Activated T-helper 1 cell treated with Interleukin-2 at 50 U/mL for 16 hours (primary cell): ENCODE measurements around the gene GALNT10.

Experiments
- DNase-seq: peaks from one replicate; pipeline ENCODE4 v3.0.0-alpha.2; 2020; ENCODE audit warnings: low read depth

GALNT10 gene

GRCh38 chr5:154445422-154446194 is 255.1 kb downstream of the GALNT10 start, which contains the start of gene SAP30L:
SAP30L (plus strand) TSS chr5:154445997; CDS start chr5:154446605, 608 bp downstream.
- DNase-seq, result peak; percentile 94

- DNase-seq, result peak; percentile 25
Observed at GRCh38 chr5:154446195-154447088, 255.9 kb downstream of the GALNT10 start.

GRCh38 chr5:154447089-154447725 is 256.7 kb downstream of the GALNT10 start:
- DNase-seq, result no peak

- DNase-seq, result no peak
Observed at GRCh38 chr5:154449786-154450185, 259.3 kb downstream of the GALNT10 start.

- no peak for DNase-seq
Observed at GRCh38 chr5:154451957-154452356, 261.4 kb downstream of the GALNT10 start.

GRCh38 chr5:154455585-154455984 is 265.1 kb downstream of the GALNT10 start:
- no peak for DNase-seq

GRCh38 chr5:154456540-154456939 is 266.0 kb downstream of the GALNT10 start:
- no peak for DNase-seq

- DNase-seq, result no peak
Observed at GRCh38 chr5:154459015-154459414, 268.5 kb downstream of the GALNT10 start.

GRCh38 chr5:154460172-154460571 is 269.6 kb downstream of the GALNT10 start:
- no peak for DNase-seq

GRCh38 chr5:154461531-154461930 is 271.0 kb downstream of the GALNT10 start:
- DNase-seq, result no peak

GRCh38 chr5:154464438-154464837 is 273.9 kb downstream of the GALNT10 start:
- no peak for DNase-seq

- DNase-seq, result no peak
Observed at GRCh38 chr5:154465169-154465568, 274.6 kb downstream of the GALNT10 start.

- no peak for DNase-seq
Observed at GRCh38 chr5:154466147-154466546, 275.6 kb downstream of the GALNT10 start.

- DNase-seq, result no peak
Observed at GRCh38 chr5:154466671-154467070, 276.1 kb downstream of the GALNT10 start.

- DNase-seq, result peak; percentile 57
Observed at GRCh38 chr5:154467655-154468354, 277.3 kb downstream of the GALNT10 start.

- no peak for DNase-seq
Observed at GRCh38 chr5:154470137-154470536, 279.6 kb downstream of the GALNT10 start.
